GM18499 (cell line): ENCODE data around the gene CFD.
"Not testable (repeated sequence)": the region's sequence is repeated elsewhere in the genome, so short reads cannot be mapped to it uniquely, and the experiment has no call there.

Experiments used
- ATAC-seq: cut with Tn5 transposase; IDR thresholded peaks from one replicate; pipeline ENCODE4 v1.9.1; 2021; ENCODE audit warnings: moderate number of reproducible peaks; ENCODE audit not compliant: insufficient read depth, unreplicated experiment

The CFD gene

GRCh38 chr19:858868-859843, at the start of gene CFD:
Gene CFD (plus strand): TSS chr19:859664. CDS start chr19:859690, 26 bp downstream.
- ATAC-seq: no peak

GRCh38 chr19:810077-810855, 49.2 kb upstream of the CFD start:
- ATAC-seq: no peak

- no peak for ATAC-seq
These were observed 48.5 kb upstream of the CFD start for GRCh38 chr19:810883-811489.

GRCh38 chr19:811506-812048, 47.9 kb upstream of the CFD start:
- ATAC-seq: no peak

- no peak for ATAC-seq
These were observed 47.3 kb upstream of the CFD start for GRCh38 chr19:812049-812746.

- ATAC-seq: no peak
These were observed 46.7 kb upstream of the CFD start for GRCh38 chr19:812747-813218.

- no peak for ATAC-seq
These were observed 46.0 kb upstream of the CFD start for GRCh38 chr19:813219-814151.

- ATAC-seq: no peak
These were observed 45.0 kb upstream of the CFD start for GRCh38 chr19:814152-815078.

- ATAC-seq: no peak
These were observed 44.2 kb upstream of the CFD start for GRCh38 chr19:815079-815774.

- ATAC-seq: no peak
These were observed 43.5 kb upstream of the CFD start for GRCh38 chr19:815775-816499.

GRCh38 chr19:816500-816857, 43.0 kb upstream of the CFD start:
- no peak for ATAC-seq

- ATAC-seq: not testable (repeated sequence)
These were observed 39.3 kb upstream of the CFD start for GRCh38 chr19:820212-820611.

- no peak for ATAC-seq
These were observed 38.1 kb upstream of the CFD start for GRCh38 chr19:821231-821824.

- no peak for ATAC-seq
These were observed 37.5 kb upstream of the CFD start, which contains the start of gene PLPPR3 for GRCh38 chr19:821825-822503. Gene PLPPR3 (minus strand): TSS chr19:821955. CDS start chr19:821559, 396 bp downstream.

GRCh38 chr19:823565-824121, 35.8 kb upstream of the CFD start:
- no peak for ATAC-seq
